ENCODE results near the gene FBXW8. TPM values are rescaled to one million over a fixed set of nuclear protein-coding genes. Genes with fewer than 3 reads are reported as not detected.

Gene FBXW8
- polyA plus RNA-seq, 1 donor (not counting 4 experiments of a cell fraction or from before 2014, with no cell fraction given), result 5.0 TPM

DNA sequence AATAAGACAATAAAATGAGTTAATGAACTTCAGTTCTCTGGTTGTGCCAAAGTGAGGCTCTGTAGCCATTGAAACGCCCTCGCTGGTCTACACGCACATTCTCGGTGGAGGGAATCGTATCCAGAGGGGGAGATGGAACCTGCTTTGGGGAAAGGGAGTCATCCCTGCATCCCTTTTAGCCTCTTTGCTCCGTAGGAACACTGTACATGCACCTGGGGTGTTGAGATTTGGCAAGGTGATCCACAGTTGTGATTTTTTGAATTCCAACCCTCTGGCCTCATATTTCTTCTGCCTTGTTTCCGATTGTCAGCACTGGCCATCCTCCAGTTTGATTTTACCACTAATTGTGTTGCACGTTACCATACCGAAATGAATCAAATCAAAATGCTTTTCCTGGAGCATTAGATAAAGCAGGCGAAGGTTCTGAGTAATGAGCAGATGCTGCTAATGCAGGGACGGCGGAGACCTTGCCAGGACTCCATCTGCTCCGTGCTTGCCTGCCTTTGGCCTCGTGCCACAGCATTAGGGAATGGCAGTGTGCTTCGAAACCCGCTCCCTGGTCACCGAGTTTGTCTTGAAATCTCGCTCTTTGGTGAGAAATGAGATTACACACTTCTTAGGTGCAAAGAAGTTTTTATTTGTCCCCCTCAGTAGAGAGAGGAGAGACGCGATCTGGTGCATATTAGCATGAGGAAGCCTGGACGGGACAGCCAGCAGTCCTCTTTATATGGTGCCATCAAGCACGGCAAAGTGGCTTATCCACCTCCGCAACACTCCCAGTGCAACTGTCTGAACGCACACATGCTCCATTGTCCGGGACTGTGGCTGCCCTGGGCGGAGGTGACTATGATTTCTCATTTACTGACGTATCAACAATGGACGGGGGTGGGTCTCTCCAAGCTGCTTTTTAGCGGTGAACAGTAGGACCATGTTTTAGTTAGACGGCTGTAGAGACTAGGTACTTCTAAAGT lies 59.1 kb downstream of the FBXW8 start:
- H3K79me2 ChIP-seq (ENCODE audit: control insufficient read depth, insufficient read depth, low read length), result no peaks in the 10 kb centered on the region
- no peak for DNase-seq (ENCODE audit: low read depth, low spot score)
- H3K4me3 ChIP-seq (ENCODE audit: control insufficient read depth in 2 of 3, extremely low read depth in 1 of 3, insufficient read depth in 2 of 3, low read depth in 1 of 3, low read length in 3 of 3), result no peak overlapping the region
- no peaks in the 10 kb centered on the region for H3K27me3 ChIP-seq (ENCODE audit: control insufficient read depth, extremely low read depth, insufficient read depth, low read length)
- peaks cover 0 to under 1% of the 10 kb centered on the region in 2 experiments for H3K36me3 ChIP-seq (ENCODE audit: control insufficient read depth in 2 of 2, extremely low read depth in 1 of 2, insufficient read depth in 2 of 2, low read length in 2 of 2)
- no peaks in the 10 kb centered on the region for H3K9me1 ChIP-seq (ENCODE audit: control insufficient read depth, extremely low read depth, insufficient read depth, low read length)
- FAIRE-seq, result no peak
- dilution Hi-C loops (cut with MboI; ENCODE audit: extremely low pct_ligation_motif_present, low sequenced_read_pairs), result no loop called here
- H3K9me3 ChIP-seq (ENCODE audit: control insufficient read depth, low read depth, low read length), result no peaks in the 10 kb centered on the region
- H3K27ac ChIP-seq (ENCODE audit: control insufficient read depth, insufficient read depth, low read length), result no peak overlapping the region
- no peak overlapping the region for H3K4me2 ChIP-seq (ENCODE audit: control insufficient read depth, extremely low read depth, insufficient read depth, low read depth, low read length)
- H3K4me1 ChIP-seq (ENCODE audit: control insufficient read depth, extremely low read depth, insufficient read depth, low read length), result no peaks in the 10 kb centered on the region
- no peak overlapping the region for H2AFZ ChIP-seq (ENCODE audit: control insufficient read depth, low read length)
- TF ChIP-seq, protein P1, sequence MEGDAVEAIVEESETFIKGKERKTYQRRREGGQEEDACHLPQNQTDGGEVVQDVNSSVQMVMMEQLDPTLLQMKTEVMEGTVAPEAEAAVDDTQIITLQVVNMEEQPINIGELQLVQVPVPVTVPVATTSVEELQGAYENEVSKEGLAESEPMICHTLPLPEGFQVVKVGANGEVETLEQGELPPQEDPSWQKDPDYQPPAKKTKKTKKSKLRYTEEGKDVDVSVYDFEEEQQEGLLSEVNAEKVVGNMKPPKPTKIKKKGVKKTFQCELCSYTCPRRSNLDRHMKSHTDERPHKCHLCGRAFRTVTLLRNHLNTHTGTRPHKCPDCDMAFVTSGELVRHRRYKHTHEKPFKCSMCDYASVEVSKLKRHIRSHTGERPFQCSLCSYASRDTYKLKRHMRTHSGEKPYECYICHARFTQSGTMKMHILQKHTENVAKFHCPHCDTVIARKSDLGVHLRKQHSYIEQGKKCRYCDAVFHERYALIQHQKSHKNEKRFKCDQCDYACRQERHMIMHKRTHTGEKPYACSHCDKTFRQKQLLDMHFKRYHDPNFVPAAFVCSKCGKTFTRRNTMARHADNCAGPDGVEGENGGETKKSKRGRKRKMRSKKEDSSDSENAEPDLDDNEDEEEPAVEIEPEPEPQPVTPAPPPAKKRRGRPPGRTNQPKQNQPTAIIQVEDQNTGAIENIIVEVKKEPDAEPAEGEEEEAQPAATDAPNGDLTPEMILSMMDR (optimal IDR thresholded peaks at IDR 0.05 in 1 of 3, IDR thresholded peaks at IDR 0.05 in 1 of 3, conservative IDR thresholded peaks at IDR 0.05 in 1 of 3; ENCODE audit: extremely low read depth in 1 of 3, insufficient read depth in 2 of 3, low read length in 3 of 3), result no peak
- no peak for TF ChIP-seq EZH2 (IDR thresholded peaks at IDR 0.05; ENCODE audit: low read length)
- H3K9ac ChIP-seq (ENCODE audit: control insufficient read depth, extremely low read depth, insufficient read depth, low read length), result no peak overlapping the region
- no peaks in the 10 kb centered on the region for H4K20me1 ChIP-seq (ENCODE audit: control insufficient read depth, extremely low read depth, insufficient read depth, low read length)

DNA sequence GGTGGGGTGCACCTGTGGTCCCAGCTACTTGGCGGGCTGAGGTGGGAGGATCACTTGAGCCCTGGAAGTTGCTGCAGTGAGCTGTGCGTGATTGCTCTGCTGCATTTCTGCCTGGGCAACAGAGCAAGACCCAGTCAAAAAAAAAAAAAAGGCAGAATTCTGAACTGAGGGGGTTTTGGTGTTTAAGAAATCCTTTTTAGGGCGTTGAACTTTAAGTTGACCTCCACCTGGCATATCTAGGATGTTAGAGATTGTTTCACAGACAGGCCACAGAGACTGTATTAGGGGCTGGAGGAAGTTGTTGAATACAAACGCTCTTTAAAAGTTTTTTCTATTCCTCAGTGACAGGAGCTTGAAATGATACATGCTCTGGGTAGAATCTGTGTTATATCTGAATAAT lies 60.5 kb downstream of the FBXW8 start:
- no peak for DNase-seq (ENCODE audit: low read depth, low spot score)
- Histone ChIP-seq H3K79me2 (ENCODE audit: control insufficient read depth, insufficient read depth, low read length) (no peaks in the 10 kb centered on the region), H3K4me2 (ENCODE audit: control insufficient read depth, extremely low read depth, insufficient read depth, low read depth, low read length) (no peak overlapping the region), H3K27ac (ENCODE audit: control insufficient read depth, insufficient read depth, low read length) (no peak overlapping the region), H3K9me3 (ENCODE audit: control insufficient read depth, low read depth, low read length) (no peaks in the 10 kb centered on the region), H3K9me1 (ENCODE audit: control insufficient read depth, extremely low read depth, insufficient read depth, low read length) (no peaks in the 10 kb centered on the region), H3K27me3 (ENCODE audit: control insufficient read depth, extremely low read depth, insufficient read depth, low read length) (no peaks in the 10 kb centered on the region), H4K20me1 (ENCODE audit: control insufficient read depth, extremely low read depth, insufficient read depth, low read length) (no peaks in the 10 kb centered on the region), H3K4me1 (ENCODE audit: control insufficient read depth, extremely low read depth, insufficient read depth, low read length) (no peaks in the 10 kb centered on the region), H3K36me3 (ENCODE audit: control insufficient read depth in 2 of 2, extremely low read depth in 1 of 2, insufficient read depth in 2 of 2, low read length in 2 of 2) (no peaks in the 10 kb centered on the region), H3K9ac (ENCODE audit: control insufficient read depth, extremely low read depth, insufficient read depth, low read length) (no peak overlapping the region), H3K4me3 (ENCODE audit: control insufficient read depth in 2 of 3, extremely low read depth in 1 of 3, insufficient read depth in 2 of 3, low read depth in 1 of 3, low read length in 3 of 3) (no peak overlapping the region), H2AFZ (ENCODE audit: control insufficient read depth, low read length) (no peak overlapping the region)
- dilution Hi-C loops (cut with MboI; ENCODE audit: extremely low pct_ligation_motif_present, low sequenced_read_pairs), result no loop called here
- TF ChIP-seq EZH2 (IDR thresholded peaks at IDR 0.05; ENCODE audit: low read length), result no peak
- TF ChIP-seq, protein P1 (optimal IDR thresholded peaks at IDR 0.05 in 1 of 3, IDR thresholded peaks at IDR 0.05 in 1 of 3, conservative IDR thresholded peaks at IDR 0.05 in 1 of 3; ENCODE audit: extremely low read depth in 1 of 3, insufficient read depth in 2 of 3, low read length in 3 of 3), result no peak
- FAIRE-seq, result no peak

All from keratinocyte (primary cell).